Measurements from ENCODE around the gene NRP1. TPM values are rescaled to one million over a fixed set of nuclear protein-coding genes. Genes with fewer than 3 reads are reported as not detected.

The NRP1 gene
- total RNA-seq, 2 experiments from 2014 or later, result 0.06 TPM; not detected in 1

DNA sequence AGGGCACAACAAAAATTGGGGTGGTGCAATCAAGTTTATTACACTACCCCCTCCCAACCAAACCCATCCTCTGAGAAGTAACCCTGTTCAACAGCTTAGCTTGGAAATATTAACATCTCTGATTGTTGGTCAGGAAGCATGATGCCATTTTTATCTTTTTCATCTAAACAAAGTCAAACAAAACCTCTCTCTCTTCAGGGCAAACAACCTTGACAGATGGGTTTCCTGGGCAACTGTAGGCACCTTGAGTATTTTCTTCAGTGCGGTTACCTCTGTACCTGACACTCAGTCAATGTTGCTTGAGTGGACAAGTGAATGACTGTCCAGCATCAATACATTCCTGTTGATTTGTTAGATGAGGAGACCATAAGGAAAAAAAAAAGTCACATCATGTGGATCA is 183.6 kb downstream of the NRP1 start:
- DNase-seq (peak in 4 of 14 experiments; percentile 23 to 74 (median 69)), ATAC-seq (ENCODE audit: poor library complexity) (peak; percentile 55)
- ChIA-PET POLR2A (interaction anchor here (2.6 kb wide), 1 partner anchor 12 kb away, joined by 14 read pairs; no protein-coding TSS in a partner anchor), CTCF (no interaction called here)
- peaks cover 66% of the 10 kb centered on the region for H3K4me1 ChIP-seq (ENCODE audit: insufficient read depth, low read length)
- TF ChIP-seq, protein P1, sequence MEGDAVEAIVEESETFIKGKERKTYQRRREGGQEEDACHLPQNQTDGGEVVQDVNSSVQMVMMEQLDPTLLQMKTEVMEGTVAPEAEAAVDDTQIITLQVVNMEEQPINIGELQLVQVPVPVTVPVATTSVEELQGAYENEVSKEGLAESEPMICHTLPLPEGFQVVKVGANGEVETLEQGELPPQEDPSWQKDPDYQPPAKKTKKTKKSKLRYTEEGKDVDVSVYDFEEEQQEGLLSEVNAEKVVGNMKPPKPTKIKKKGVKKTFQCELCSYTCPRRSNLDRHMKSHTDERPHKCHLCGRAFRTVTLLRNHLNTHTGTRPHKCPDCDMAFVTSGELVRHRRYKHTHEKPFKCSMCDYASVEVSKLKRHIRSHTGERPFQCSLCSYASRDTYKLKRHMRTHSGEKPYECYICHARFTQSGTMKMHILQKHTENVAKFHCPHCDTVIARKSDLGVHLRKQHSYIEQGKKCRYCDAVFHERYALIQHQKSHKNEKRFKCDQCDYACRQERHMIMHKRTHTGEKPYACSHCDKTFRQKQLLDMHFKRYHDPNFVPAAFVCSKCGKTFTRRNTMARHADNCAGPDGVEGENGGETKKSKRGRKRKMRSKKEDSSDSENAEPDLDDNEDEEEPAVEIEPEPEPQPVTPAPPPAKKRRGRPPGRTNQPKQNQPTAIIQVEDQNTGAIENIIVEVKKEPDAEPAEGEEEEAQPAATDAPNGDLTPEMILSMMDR (IDR thresholded peaks at IDR 0.05), result no peak
- no peaks in the 10 kb centered on the region for H3K36me3 Mint-ChIP-seq (ENCODE audit: low read depth)
- H3K4me3 Mint-ChIP-seq, result peak overlapping the region; percentile 42
- H3K27me3 ChIP-seq (ENCODE audit: control insufficient read depth in 1 of 2, insufficient read depth in 2 of 2, low read length in 2 of 2), result no peaks in the 10 kb centered on the region
- peak overlapping the region in 1 of 2 donors; percentile 76 for H3K27ac ChIP-seq (ENCODE audit: low read depth in 1 of 2, low read length in 2 of 2)
- no peaks in the 10 kb centered on the region for H3K9me3 ChIP-seq (ENCODE audit: control insufficient read depth in 1 of 2, insufficient read depth in 1 of 2, low read length in 2 of 2)
- H3K36me3 ChIP-seq (ENCODE audit: insufficient read depth, low read length), result no peaks in the 10 kb centered on the region
- H3K4me3 ChIP-seq (ENCODE audit: low read length), result no peak overlapping the region
- no peaks in the 10 kb centered on the region for H3K27me3 Mint-ChIP-seq
- intact Hi-C loops (cut with DNase I, micrococcal nuclease), result loop anchor here (5.0 to 10.0 kb wide), 3 partner anchors 34 to 706 kb away; partner anchors contain the start of gene CCDC7 (in 1 of the 2)
- H3K9me3 Mint-ChIP-seq, result peaks cover 2% of the 10 kb centered on the region
- peaks cover 62% of the 10 kb centered on the region for H3K4me1 Mint-ChIP-seq (ENCODE audit: low read depth)
- peak overlapping the region; percentile 83 for H3K27ac Mint-ChIP-seq

DNA sequence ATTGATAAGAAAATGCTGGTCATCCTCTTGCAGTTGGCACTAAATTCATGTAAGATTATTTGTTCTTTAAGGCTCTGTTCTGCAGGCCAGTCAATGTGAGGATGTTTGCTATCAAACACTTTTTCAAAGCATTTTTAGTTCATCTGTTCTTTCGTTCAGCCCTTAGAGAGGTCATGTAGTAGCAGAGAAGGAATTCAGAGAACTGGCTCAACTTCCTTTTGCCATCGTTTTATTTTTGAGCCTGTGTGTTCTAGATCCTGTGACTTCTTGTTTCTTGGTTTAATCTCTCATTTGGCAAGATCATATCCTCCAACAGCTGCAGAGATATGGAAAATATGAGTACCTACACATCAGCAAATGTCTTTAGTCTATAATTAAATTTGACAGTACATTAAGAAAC is 184.3 kb downstream of the NRP1 start:
- no peaks in the 10 kb centered on the region for H3K27me3 Mint-ChIP-seq
- no peaks in the 10 kb centered on the region for H3K36me3 Mint-ChIP-seq (ENCODE audit: low read depth)
- DNase-seq, result no peak
- Histone ChIP-seq H3K9me3 (ENCODE audit: control insufficient read depth in 1 of 2, insufficient read depth in 1 of 2, low read length in 2 of 2) (no peaks in the 10 kb centered on the region), H3K27ac (ENCODE audit: low read depth in 1 of 2, low read length in 2 of 2) (peak overlapping the region in 1 of 2 donors; percentile 76), H3K36me3 (ENCODE audit: insufficient read depth, low read length) (no peaks in the 10 kb centered on the region), H3K4me1 (ENCODE audit: insufficient read depth, low read length) (peaks cover 63% of the 10 kb centered on the region), H3K4me3 (ENCODE audit: low read length) (no peak overlapping the region), H3K27me3 (ENCODE audit: control insufficient read depth in 1 of 2, insufficient read depth in 2 of 2, low read length in 2 of 2) (no peaks in the 10 kb centered on the region)
- peak overlapping the region; percentile 83 for H3K27ac Mint-ChIP-seq
- ChIA-PET POLR2A (interaction anchor here (2.6 kb wide), 1 partner anchor 11 kb away, joined by 14 read pairs; no protein-coding TSS in a partner anchor), CTCF (no interaction called here)
- intact Hi-C loops (cut with DNase I, micrococcal nuclease), result loop anchor here (5.0 to 10.0 kb wide), 3 partner anchors 33 to 705 kb away; partner anchors contain the start of gene CCDC7 (in 1 of the 2)
- ATAC-seq (ENCODE audit: poor library complexity), result no peak
- H3K9me3 Mint-ChIP-seq, result peaks cover 2% of the 10 kb centered on the region
- TF ChIP-seq, protein P1 (IDR thresholded peaks at IDR 0.05), result no peak
- H3K4me3 Mint-ChIP-seq, result no peak overlapping the region
- peaks cover 60% of the 10 kb centered on the region for H3K4me1 Mint-ChIP-seq (ENCODE audit: low read depth)

DNA sequence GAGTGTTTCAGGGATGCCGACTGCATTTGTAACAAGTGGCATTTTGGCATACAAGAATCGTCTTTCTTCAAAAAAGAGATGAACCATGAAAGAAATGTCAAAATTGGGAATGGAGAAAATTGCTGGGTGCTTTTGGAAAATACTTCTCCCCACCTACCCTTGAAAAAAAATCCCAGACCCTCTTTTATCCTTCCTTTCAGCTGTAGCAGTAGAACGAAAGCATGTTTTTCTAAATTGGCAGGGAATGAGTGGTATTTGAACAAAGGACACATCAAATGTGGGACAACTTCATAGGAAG is 187.5 kb downstream of the NRP1 start:
- POLR2A ChIA-PET, result interaction anchor here (1.2 to 1.8 kb wide), 2 partner anchors 8 to 13 kb away, joined by 5 to 7 read pairs; no protein-coding TSS in a partner anchor
- no peak overlapping the region for H3K4me3 Mint-ChIP-seq
- H3K9me3 ChIP-seq (ENCODE audit: control insufficient read depth in 1 of 2, insufficient read depth in 1 of 2, low read length in 2 of 2), result no peaks in the 10 kb centered on the region
- H3K27ac Mint-ChIP-seq, result no peak overlapping the region
- TF ChIP-seq, protein P1 (IDR thresholded peaks at IDR 0.05), result no peak
- no peak overlapping the region for H3K4me3 ChIP-seq (ENCODE audit: low read length)
- H3K27me3 Mint-ChIP-seq, result no peaks in the 10 kb centered on the region
- DNase-seq, result no peak
- CTCF ChIA-PET, result interaction anchor here (1.0 kb wide), 1 partner anchor 46 kb away, joined by 3 read pairs; no protein-coding TSS in a partner anchor
- no peaks in the 10 kb centered on the region for H3K36me3 Mint-ChIP-seq (ENCODE audit: low read depth)
- H3K27me3 ChIP-seq (ENCODE audit: control insufficient read depth in 1 of 2, insufficient read depth in 2 of 2, low read length in 2 of 2), result no peaks in the 10 kb centered on the region
- H3K27ac ChIP-seq (ENCODE audit: low read depth in 1 of 2, low read length in 2 of 2), result no peak overlapping the region
- peaks cover 39% of the 10 kb centered on the region for H3K4me1 Mint-ChIP-seq (ENCODE audit: low read depth)
- H3K4me1 ChIP-seq (ENCODE audit: insufficient read depth, low read length), result peaks cover 59% of the 10 kb centered on the region
- no peak for ATAC-seq (ENCODE audit: poor library complexity)
- peaks cover 2% of the 10 kb centered on the region for H3K9me3 Mint-ChIP-seq
- intact Hi-C loops (cut with DNase I, micrococcal nuclease), result loop anchor here in 1 of 2 experiments (10.0 kb wide), 1 partner anchor 792 kb away; no protein-coding TSS in a partner anchor
- no peaks in the 10 kb centered on the region for H3K36me3 ChIP-seq (ENCODE audit: insufficient read depth, low read length)
